Measurements from ENCODE around the gene PMCH. TPM values are rescaled to one million over a fixed set of nuclear protein-coding genes. Genes with fewer than 3 reads are reported as not detected.

The PMCH gene
- total and polyA plus RNA-seq, 10 of the 15 experiments (the other 5 are each of a cell fraction or from before 2014, with no cell fraction given): 0.35 to 2.1 (median 0.83) TPM; not detected in 4

- FAIRE-seq (no peak), DNase-seq (ENCODE audit: low read depth, low spot score) (no peak), ATAC-seq (no peak)
- H3K9ac ChIP-seq (ENCODE audit: control insufficient read depth, insufficient read depth, low read length): no peak overlapping the region
- TF ChIP-seq ZZZ3 (IDR thresholded peaks at IDR 0.05; ENCODE audit: control insufficient read depth, insufficient read length, low read depth): no peak
- no peak for TF ChIP-seq ATF2 (IDR thresholded peaks at IDR 0.05; ENCODE audit: low read length)
- no peak for TF ChIP-seq GABPA (IDR thresholded peaks at IDR 0.05; ENCODE audit: low read depth)
- TF ChIP-seq CREB1 (IDR thresholded peaks at IDR 0.05; ENCODE audit: low read depth): no peak
- TF ChIP-seq SUZ12 (IDR thresholded peaks at IDR 0.05; ENCODE audit: unreplicated experiment): no peak
- TF ChIP-seq CBX5 (IDR thresholded peaks at IDR 0.05; ENCODE audit: low read depth): no peak
- no peak for TF ChIP-seq ESRRA (IDR thresholded peaks at IDR 0.05; ENCODE audit: low read length)
- TF ChIP-seq, protein P1, sequence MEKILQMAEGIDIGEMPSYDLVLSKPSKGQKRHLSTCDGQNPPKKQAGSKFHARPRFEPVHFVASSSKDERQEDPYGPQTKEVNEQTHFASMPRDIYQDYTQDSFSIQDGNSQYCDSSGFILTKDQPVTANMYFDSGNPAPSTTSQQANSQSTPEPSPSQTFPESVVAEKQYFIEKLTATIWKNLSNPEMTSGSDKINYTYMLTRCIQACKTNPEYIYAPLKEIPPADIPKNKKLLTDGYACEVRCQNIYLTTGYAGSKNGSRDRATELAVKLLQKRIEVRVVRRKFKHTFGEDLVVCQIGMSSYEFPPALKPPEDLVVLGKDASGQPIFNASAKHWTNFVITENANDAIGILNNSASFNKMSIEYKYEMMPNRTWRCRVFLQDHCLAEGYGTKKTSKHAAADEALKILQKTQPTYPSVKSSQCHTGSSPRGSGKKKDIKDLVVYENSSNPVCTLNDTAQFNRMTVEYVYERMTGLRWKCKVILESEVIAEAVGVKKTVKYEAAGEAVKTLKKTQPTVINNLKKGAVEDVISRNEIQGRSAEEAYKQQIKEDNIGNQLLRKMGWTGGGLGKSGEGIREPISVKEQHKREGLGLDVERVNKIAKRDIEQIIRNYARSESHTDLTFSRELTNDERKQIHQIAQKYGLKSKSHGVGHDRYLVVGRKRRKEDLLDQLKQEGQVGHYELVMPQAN (conservative IDR thresholded peaks at IDR 0.05): no peak
- TF ChIP-seq E2F8 (IDR thresholded peaks at IDR 0.05; ENCODE audit: low read depth, partially characterized antibody): no peak
- TF ChIP-seq FOXM1 (IDR thresholded peaks at IDR 0.05; ENCODE audit: low read depth, low read length): no peak
- TF ChIP-seq RUNX3 (IDR thresholded peaks at IDR 0.05; ENCODE audit: low read length): no peak
- TF ChIP-seq PAX8 (IDR thresholded peaks at IDR 0.05): no peak
- no peak for TF ChIP-seq MXI1 (IDR thresholded peaks at IDR 0.05; ENCODE audit: low read depth, low read length)
- no peak for TF ChIP-seq ZNF24 (IDR thresholded peaks at IDR 0.05)
- TF ChIP-seq YBX1 (IDR thresholded peaks at IDR 0.05): no peak
- TF ChIP-seq CBX3 (IDR thresholded peaks at IDR 0.05; ENCODE audit: borderline replicate concordance, low read depth): no peak
- no TSS peak for BruUV-seq (replicated peaks)
- ChIA-PET POLR2A (no interaction called here), CTCF (interaction anchor here (1.7 kb wide), 1 partner anchor 380 kb away, joined by 3 read pairs; no protein-coding TSS in a partner anchor), RAD21 (ENCODE audit: unreplicated experiment) (no interaction called here), SMC1A (ENCODE audit: uncharacterized antibody, unreplicated experiment) (interaction anchor here (1.0 to 1.2 kb wide), 2 partner anchors 13 to 46 kb away, joined by 3 to 4 read pairs; no protein-coding TSS in a partner anchor)
- H2AFZ ChIP-seq (ENCODE audit: control insufficient read depth, low read depth, low read length): no peak overlapping the region
- H3K4me2 ChIP-seq (ENCODE audit: control insufficient read depth, insufficient read depth): no peak overlapping the region
- H3K27ac ChIP-seq (ENCODE audit: control insufficient read depth, insufficient read depth): no peak overlapping the region
- 95% methylated on average over 1 of the region's 1 CpG for WGBS (ENCODE audit: insufficient coverage, insufficient replicate concordance, low lambda C conversion rate, missing lambda C conversion rate)
- H4K20me1 ChIP-seq (ENCODE audit: control insufficient read depth, insufficient read depth): no peaks in the 10 kb centered on the region
- H3K27me3 ChIP-seq (replicated peaks in 1 of 2; ENCODE audit: control insufficient read depth in 2 of 2, insufficient read depth in 2 of 2, low read length in 1 of 2): no peaks in the 10 kb centered on the region
- peaks cover 5% of the 10 kb centered on the region for H3K4me1 ChIP-seq (ENCODE audit: control insufficient read depth, insufficient read depth, low read length)
- no peaks in the 10 kb centered on the region for H3K36me3 ChIP-seq (ENCODE audit: control insufficient read depth in 2 of 2, insufficient read depth in 2 of 2, low read length in 1 of 2)
- H3K79me2 ChIP-seq (ENCODE audit: control insufficient read depth, insufficient read depth, low read length): no peaks in the 10 kb centered on the region
- in situ Hi-C loops (cut with MboI): no loop called here
- no peaks in the 10 kb centered on the region for H3K9me3 ChIP-seq (replicated peaks; ENCODE audit: control insufficient read depth, insufficient read depth, low read length)
- intact Hi-C loops (cut with micrococcal nuclease; ENCODE audit: unreplicated experiment): loop anchor here (5.0 kb wide), 1 partner anchor 246 kb away; no protein-coding TSS in a partner anchor
- H3K4me3 ChIP-seq: no peak overlapping the region
These were observed 34.2 kb downstream of the PMCH start for GRCh38 chr12:102163383-102163782.
